ENCODE data around the gene TGFBR2.

TGFBR2 gene

GRCh38 chr3:30688776-30689641 lies 82.6 kb downstream of the TGFBR2 start:
- H2BK5ac ChIP-seq (ENCODE audit: low read depth, low read length, poor library complexity) = no peak overlapping the region
- H2BK12ac ChIP-seq (ENCODE audit: low read length) = no peak overlapping the region
- no peak overlapping the region for H3K18ac ChIP-seq (ENCODE audit: low read length)
- H3K79me2 ChIP-seq (ENCODE audit: control insufficient read depth, insufficient read depth, low read length, poor library complexity) = peaks cover 2% of the 10 kb centered on the region
- peak overlapping the region; percentile 10 for H4K91ac ChIP-seq (ENCODE audit: low read depth, low read length)
- no peaks in the 10 kb centered on the region for H3K27me3 ChIP-seq (ENCODE audit: insufficient read depth, low read length)
- peak overlapping the region; percentile 12 for H3K27ac ChIP-seq (ENCODE audit: low read depth, low read length)
- no peak overlapping the region for H3K9ac ChIP-seq (ENCODE audit: low read length)
- no peak overlapping the region for H4K12ac ChIP-seq (ENCODE audit: low read depth, low read length)
- H4K8ac ChIP-seq (ENCODE audit: low read depth, low read length) = no peak overlapping the region
- no peak overlapping the region for H2BK120ac ChIP-seq (ENCODE audit: insufficient read depth, low read length, poor library complexity)
- H3K14ac ChIP-seq (ENCODE audit: low read length) = no peak overlapping the region
- DNase-seq = no peak
- no peaks in the 10 kb centered on the region for H3K9me3 ChIP-seq (ENCODE audit: insufficient read depth, low read depth, low read length)
- H2AK5ac ChIP-seq (ENCODE audit: low read length) = no peak overlapping the region
- no peak overlapping the region for H3K4me2 ChIP-seq (ENCODE audit: low read length)
- no peak overlapping the region for H2AFZ ChIP-seq (ENCODE audit: insufficient read depth, low read length, poor library complexity)
- peaks cover 5 to 8% of the 10 kb centered on the region in 2 experiments for H3K4me1 ChIP-seq (ENCODE audit: control insufficient read depth in 1 of 2, insufficient read depth in 2 of 2, low read length in 2 of 2)
- no peak overlapping the region for H3K23ac ChIP-seq (ENCODE audit: low read length)
- no CpG with 5 or more reads among the region's 10 CpGs for WGBS (ENCODE audit: extremely low coverage, insufficient coverage, insufficient read length)
- H3K36me3 ChIP-seq (ENCODE audit: control insufficient read depth in 1 of 2, insufficient read depth in 2 of 2, low read length in 2 of 2) = peaks cover 14 to 29% of the 10 kb centered on the region in 2 experiments
- H3K4ac ChIP-seq (ENCODE audit: low read depth, low read length) = no peak overlapping the region
- peaks cover 6% of the 10 kb centered on the region for H3K79me1 ChIP-seq (ENCODE audit: low read length)
- no peak overlapping the region for H3K4me3 ChIP-seq (ENCODE audit: low read depth, low read length)

GRCh38 chr3:30690199-30690598 lies 83.8 kb downstream of the TGFBR2 start:
- no peak overlapping the region for H2AFZ ChIP-seq (ENCODE audit: insufficient read depth, low read length, poor library complexity)
- no peak overlapping the region for H2AK5ac ChIP-seq (ENCODE audit: low read length)
- H3K4me2 ChIP-seq (ENCODE audit: low read length) = no peak overlapping the region
- no peak overlapping the region for H3K4me3 ChIP-seq (ENCODE audit: low read depth, low read length)
- no CpG with 5 or more reads among the region's 2 CpGs for WGBS (ENCODE audit: extremely low coverage, insufficient coverage, insufficient read length)
- H3K79me2 ChIP-seq (ENCODE audit: control insufficient read depth, insufficient read depth, low read length, poor library complexity) = peaks cover 2% of the 10 kb centered on the region
- H3K23ac ChIP-seq (ENCODE audit: low read length) = no peak overlapping the region
- H3K4me1 ChIP-seq (ENCODE audit: control insufficient read depth in 1 of 2, insufficient read depth in 2 of 2, low read length in 2 of 2) = peaks cover 5 to 8% of the 10 kb centered on the region in 2 experiments
- H4K12ac ChIP-seq (ENCODE audit: low read depth, low read length) = no peak overlapping the region
- H2BK5ac ChIP-seq (ENCODE audit: low read depth, low read length, poor library complexity) = no peak overlapping the region
- H3K79me1 ChIP-seq (ENCODE audit: low read length) = peaks cover 6% of the 10 kb centered on the region
- peak overlapping the region; percentile 77 for H2BK12ac ChIP-seq (ENCODE audit: low read length)
- H3K18ac ChIP-seq (ENCODE audit: low read length) = no peak overlapping the region
- H4K8ac ChIP-seq (ENCODE audit: low read depth, low read length) = no peak overlapping the region
- peaks cover 15 to 35% of the 10 kb centered on the region in 2 experiments for H3K36me3 ChIP-seq (ENCODE audit: control insufficient read depth in 1 of 2, insufficient read depth in 2 of 2, low read length in 2 of 2)
- no peak for DNase-seq
- no peak overlapping the region for H3K27ac ChIP-seq (ENCODE audit: low read depth, low read length)
- no peak overlapping the region for H4K91ac ChIP-seq (ENCODE audit: low read depth, low read length)
- no peak overlapping the region for H3K14ac ChIP-seq (ENCODE audit: low read length)
- H3K9ac ChIP-seq (ENCODE audit: low read length) = no peak overlapping the region
- no peaks in the 10 kb centered on the region for H3K27me3 ChIP-seq (ENCODE audit: insufficient read depth, low read length)
- H3K4ac ChIP-seq (ENCODE audit: low read depth, low read length) = no peak overlapping the region
- H2BK120ac ChIP-seq (ENCODE audit: insufficient read depth, low read length, poor library complexity) = no peak overlapping the region
- H3K9me3 ChIP-seq (ENCODE audit: insufficient read depth, low read depth, low read length) = no peaks in the 10 kb centered on the region

GRCh38 chr3:30691249-30691880 lies 85.0 kb downstream of the TGFBR2 start:
- Histone ChIP-seq H3K4me1 (ENCODE audit: control insufficient read depth in 1 of 2, insufficient read depth in 2 of 2, low read length in 2 of 2) (peaks cover 5 to 8% of the 10 kb centered on the region in 2 experiments), H3K18ac (ENCODE audit: low read length) (no peak overlapping the region), H2BK120ac (ENCODE audit: insufficient read depth, low read length, poor library complexity) (no peak overlapping the region), H3K9ac (ENCODE audit: low read length) (no peak overlapping the region), H3K9me3 (ENCODE audit: insufficient read depth, low read depth, low read length) (no peaks in the 10 kb centered on the region), H2AFZ (ENCODE audit: insufficient read depth, low read length, poor library complexity) (peak overlapping the region; percentile 4), H3K79me2 (ENCODE audit: control insufficient read depth, insufficient read depth, low read length, poor library complexity) (peaks cover 2% of the 10 kb centered on the region), H3K4me3 (ENCODE audit: low read depth, low read length) (no peak overlapping the region), H2BK12ac (ENCODE audit: low read length) (peak overlapping the region; percentile 32), H3K14ac (ENCODE audit: low read length) (peak overlapping the region; percentile 12), H4K8ac (ENCODE audit: low read depth, low read length) (no peak overlapping the region), H4K91ac (ENCODE audit: low read depth, low read length) (peak overlapping the region; percentile 40), H3K79me1 (ENCODE audit: low read length) (peaks cover 6% of the 10 kb centered on the region), H2AK5ac (ENCODE audit: low read length) (no peak overlapping the region), H3K27me3 (ENCODE audit: insufficient read depth, low read length) (no peaks in the 10 kb centered on the region), H3K36me3 (ENCODE audit: control insufficient read depth in 1 of 2, insufficient read depth in 2 of 2, low read length in 2 of 2) (peaks cover 15 to 38% of the 10 kb centered on the region in 2 experiments), H3K4me2 (ENCODE audit: low read length) (no peak overlapping the region), H3K23ac (ENCODE audit: low read length) (no peak overlapping the region), H3K27ac (ENCODE audit: low read depth, low read length) (no peak overlapping the region), H2BK5ac (ENCODE audit: low read depth, low read length, poor library complexity) (no peak overlapping the region), H4K12ac (ENCODE audit: low read depth, low read length) (no peak overlapping the region), H3K4ac (ENCODE audit: low read depth, low read length) (no peak overlapping the region)
- WGBS (ENCODE audit: extremely low coverage, insufficient coverage, insufficient read length) = no CpG with 5 or more reads among the region's 10 CpGs
- no peak for DNase-seq

GRCh38 chr3:30691944-30692343 lies 85.5 kb downstream of the TGFBR2 start:
- Histone ChIP-seq H3K9ac (ENCODE audit: low read length) (no peak overlapping the region), H3K9me3 (ENCODE audit: insufficient read depth, low read depth, low read length) (no peaks in the 10 kb centered on the region), H4K8ac (ENCODE audit: low read depth, low read length) (no peak overlapping the region), H2BK120ac (ENCODE audit: insufficient read depth, low read length, poor library complexity) (no peak overlapping the region), H3K79me1 (ENCODE audit: low read length) (peaks cover 6% of the 10 kb centered on the region), H2BK5ac (ENCODE audit: low read depth, low read length, poor library complexity) (no peak overlapping the region), H3K27ac (ENCODE audit: low read depth, low read length) (no peak overlapping the region), H3K14ac (ENCODE audit: low read length) (no peak overlapping the region), H3K27me3 (ENCODE audit: insufficient read depth, low read length) (no peaks in the 10 kb centered on the region), H3K4me1 (ENCODE audit: control insufficient read depth in 1 of 2, insufficient read depth in 2 of 2, low read length in 2 of 2) (peaks cover 5 to 8% of the 10 kb centered on the region in 2 experiments), H3K23ac (ENCODE audit: low read length) (no peak overlapping the region), H2AFZ (ENCODE audit: insufficient read depth, low read length, poor library complexity) (no peak overlapping the region), H3K18ac (ENCODE audit: low read length) (no peak overlapping the region), H3K4me3 (ENCODE audit: low read depth, low read length) (no peak overlapping the region), H2AK5ac (ENCODE audit: low read length) (no peak overlapping the region), H3K79me2 (ENCODE audit: control insufficient read depth, insufficient read depth, low read length, poor library complexity) (peaks cover 2% of the 10 kb centered on the region), H2BK12ac (ENCODE audit: low read length) (no peak overlapping the region), H3K4ac (ENCODE audit: low read depth, low read length) (no peak overlapping the region), H3K4me2 (ENCODE audit: low read length) (no peak overlapping the region), H3K36me3 (ENCODE audit: control insufficient read depth in 1 of 2, insufficient read depth in 2 of 2, low read length in 2 of 2) (peaks cover 15 to 36% of the 10 kb centered on the region in 2 experiments), H4K91ac (ENCODE audit: low read depth, low read length) (no peak overlapping the region), H4K12ac (ENCODE audit: low read depth, low read length) (no peak overlapping the region)
- no CpG with 5 or more reads among the region's 1 CpG for WGBS (ENCODE audit: extremely low coverage, insufficient coverage, insufficient read length)
- DNase-seq = no peak
